NCI-H526 (cell line): Measurements from ENCODE around the gene SDHC.

Experiments
- DNase-seq, 2 experiments: peaks; one replicate each; lab custom pipeline; 2025; lab: John Stamatoyannopoulos, UW

The SDHC gene

GRCh38 chr1:161311595-161312181 is 2.5 kb upstream of the SDHC start:
- DNase-seq = no peak

DNA sequence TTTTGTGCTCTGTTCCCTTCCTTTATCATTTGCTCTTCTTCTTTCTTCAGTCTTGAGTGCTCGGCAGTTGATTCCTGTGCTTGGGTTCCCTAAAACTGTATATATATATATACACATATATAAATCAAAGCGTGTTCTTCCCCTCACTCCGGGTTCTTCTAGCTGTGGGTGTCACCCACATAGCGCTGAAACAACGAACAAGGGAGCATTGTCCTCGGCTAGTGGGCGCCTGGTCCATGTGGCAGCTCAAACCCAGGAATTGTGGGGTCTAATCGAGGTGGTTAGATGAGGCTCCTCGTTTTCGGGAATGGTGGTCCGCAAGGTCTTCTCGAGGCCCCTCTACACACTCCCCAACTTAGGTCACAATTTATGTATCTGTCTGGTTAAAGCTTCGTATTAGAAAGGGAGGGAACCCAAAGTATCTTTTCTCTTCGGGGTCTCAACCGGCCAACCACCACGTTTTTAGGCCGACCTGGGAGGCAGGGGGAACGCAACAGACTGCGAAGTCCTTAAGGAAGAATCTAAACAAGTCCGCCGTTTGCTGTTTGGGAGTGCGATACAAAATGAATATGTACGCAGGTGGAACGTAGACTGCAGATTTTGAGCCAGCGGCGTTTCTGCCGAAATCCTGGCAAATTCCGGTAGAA is 504 bp upstream of the SDHC start:
- peak; percentile 60 to 64 for DNase-seq

GRCh38 chr1:161315841-161316674 is 1.9 kb downstream of the SDHC start:
- peak; percentile 55 to 63 for DNase-seq

- no peak for DNase-seq
These were observed 9.8 kb downstream of the SDHC start for GRCh38 chr1:161324020-161324419.

- DNase-seq = no peak
These were observed 16.2 kb downstream of the SDHC start for GRCh38 chr1:161330346-161330745.

GRCh38 chr1:161333166-161333565 is 19.0 kb downstream of the SDHC start:
- DNase-seq = no peak

DNA sequence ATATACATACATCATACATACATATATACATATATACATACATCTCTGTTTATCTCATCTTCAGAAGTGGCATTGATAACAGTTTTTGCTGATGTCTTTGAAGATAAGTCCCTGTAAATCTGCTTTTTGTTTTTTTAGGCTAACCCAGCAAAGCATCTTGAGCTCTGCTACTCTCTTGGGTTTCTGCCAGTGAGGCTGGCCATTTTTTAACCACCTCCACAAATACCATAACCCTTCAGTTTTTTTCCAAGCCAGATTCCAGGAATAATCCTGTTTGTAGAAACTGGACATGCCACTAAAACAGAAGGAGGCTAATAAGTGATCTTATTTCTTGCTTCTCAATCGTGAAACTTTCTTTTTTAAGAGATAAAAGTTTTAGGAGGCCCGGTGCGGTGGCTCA is 21.6 kb downstream of the SDHC start:
- DNase-seq = no peak

DNA sequence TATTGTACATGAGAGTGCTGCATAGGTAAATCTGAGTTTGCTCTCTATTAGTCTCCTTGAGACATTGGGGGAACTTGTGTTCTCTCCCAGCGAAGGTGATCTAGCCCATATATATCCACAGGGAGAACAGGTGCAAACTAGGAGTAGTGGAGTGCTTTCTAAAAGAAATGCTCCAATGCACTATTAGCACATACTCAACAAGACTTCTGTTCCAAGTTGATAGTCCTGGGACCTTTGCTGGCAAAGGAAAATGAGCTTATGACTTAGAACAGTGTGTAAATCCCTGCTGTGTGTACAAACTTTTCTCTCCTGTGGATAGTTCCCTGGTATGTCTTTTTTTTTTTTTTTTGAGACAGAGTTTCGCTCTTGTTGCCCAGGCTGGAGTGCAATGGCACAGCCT is 28.0 kb downstream of the SDHC start:
- no peak for DNase-seq

DNA sequence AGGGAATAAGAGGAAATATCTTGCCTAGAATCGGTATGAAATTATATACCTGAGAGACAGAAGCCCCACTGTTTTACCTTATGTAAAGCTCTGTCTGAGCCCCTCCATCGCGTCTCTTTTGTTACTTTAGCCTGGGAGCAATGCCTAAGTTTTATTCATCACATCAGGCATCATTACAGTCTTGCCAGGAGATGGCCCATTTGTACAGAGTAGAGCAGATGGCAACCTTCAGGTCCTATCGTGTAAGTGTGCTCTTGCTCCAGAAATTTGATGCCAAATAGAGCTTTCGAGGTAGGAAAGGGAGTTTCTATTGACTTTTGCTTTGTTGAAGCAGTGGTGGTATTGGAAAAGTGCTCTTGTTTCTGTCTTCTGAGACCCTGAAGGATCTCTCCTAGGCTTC is 28.6 kb downstream of the SDHC start:
- DNase-seq = no peak

- DNase-seq = no peak
These were observed 36.5 kb downstream of the SDHC start for GRCh38 chr1:161350671-161351070.

- DNase-seq = no peak
These were observed 37.3 kb downstream of the SDHC start for GRCh38 chr1:161351482-161351881.

DNA sequence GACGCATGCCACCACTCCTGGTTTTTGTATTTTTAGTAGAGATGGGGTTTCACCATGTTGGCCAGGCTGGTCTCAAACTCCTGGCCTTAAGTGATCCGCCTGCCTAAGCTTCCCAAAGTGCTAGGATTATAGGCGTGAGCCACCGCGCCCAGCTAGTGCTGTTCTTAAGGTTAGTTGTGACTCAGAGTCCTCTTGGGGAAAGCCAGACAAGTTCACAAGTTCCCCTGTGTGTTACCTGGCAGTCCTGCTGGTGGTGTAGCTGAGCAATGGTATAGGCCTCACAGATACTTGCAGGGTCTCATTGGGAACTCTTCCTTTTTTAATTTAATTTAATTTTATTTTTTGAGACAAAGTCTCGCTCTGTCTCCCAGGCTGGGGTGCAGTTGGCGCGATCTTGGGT is 42.9 kb downstream of the SDHC start:
- DNase-seq = no peak

GRCh38 chr1:161359291-161359690 is 45.1 kb downstream of the SDHC start:
- DNase-seq = no peak

- no peak for DNase-seq
These were observed 50.2 kb downstream of the SDHC start for GRCh38 chr1:161364332-161364731.

- no peak for DNase-seq
These were observed 51.0 kb downstream of the SDHC start for GRCh38 chr1:161365207-161365606.

GRCh38 chr1:161367684-161368400 is 53.7 kb downstream of the SDHC start, which contains the start of gene CFAP126:
TSS of gene CFAP126 (minus strand) at chr1:161367876. CDS start at chr1:161367868, 8 bp downstream.
- DNase-seq = peak; percentile 87 to 89

DNA sequence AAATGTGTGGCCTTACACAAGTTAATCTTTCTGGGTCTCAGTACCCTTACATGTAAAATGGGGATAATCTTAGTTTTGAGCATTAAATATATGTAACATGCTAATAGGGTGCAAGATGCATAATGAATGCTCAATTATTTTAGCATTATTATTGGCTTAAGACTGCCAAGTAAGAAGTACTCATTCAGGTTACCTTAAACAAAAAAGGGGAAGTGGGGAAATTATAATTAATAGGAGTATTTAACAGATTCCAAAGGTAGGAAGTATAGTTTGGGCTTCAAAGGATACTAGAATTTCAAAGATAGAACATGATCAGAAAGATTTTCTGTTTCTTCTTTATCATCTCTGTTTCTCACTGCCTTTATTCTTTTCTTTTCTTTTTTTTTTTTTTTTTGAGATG is 59.3 kb downstream of the SDHC start:
- DNase-seq = no peak

DNA sequence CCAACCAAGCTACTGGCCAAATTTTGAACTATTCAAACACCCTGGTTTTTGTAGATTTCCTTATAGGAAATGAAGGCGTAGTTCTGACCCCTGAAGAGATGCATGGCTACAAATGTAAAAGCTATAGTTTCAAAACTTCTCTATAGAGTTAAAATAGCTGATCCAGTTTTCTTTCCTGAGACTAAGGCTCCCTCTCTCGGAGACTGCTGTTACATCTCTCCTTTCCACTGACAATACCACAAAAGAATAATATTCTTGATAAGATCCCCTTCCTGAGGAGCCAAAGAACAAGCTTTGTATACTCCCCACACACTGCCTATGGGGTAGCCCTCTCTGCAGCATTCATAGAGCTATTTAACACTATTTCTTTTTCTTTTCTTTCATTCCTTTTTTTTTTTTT is 60.2 kb downstream of the SDHC start:
- DNase-seq = peak in 1 of 2 experiments; percentile 50

DNA sequence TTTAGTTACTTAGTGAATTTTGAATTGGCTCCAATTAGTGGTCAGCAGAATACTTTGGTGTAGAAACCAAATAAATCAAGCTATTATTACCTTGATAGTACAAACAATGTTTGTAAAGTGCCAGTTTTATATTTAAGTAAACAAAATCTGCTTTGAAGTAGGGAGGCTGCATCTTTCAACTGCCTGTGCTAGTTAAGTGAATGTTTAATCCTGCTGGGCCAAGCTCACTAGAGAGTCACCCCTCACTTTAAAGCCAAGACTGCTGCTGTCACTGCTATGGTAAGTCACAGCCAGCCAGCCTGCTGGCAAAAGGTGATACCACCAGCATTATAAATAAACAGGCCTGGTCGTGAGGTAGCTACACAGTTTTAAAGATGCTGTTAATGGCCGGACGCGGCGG is 63.8 kb downstream of the SDHC start:
- no peak for DNase-seq

DNA sequence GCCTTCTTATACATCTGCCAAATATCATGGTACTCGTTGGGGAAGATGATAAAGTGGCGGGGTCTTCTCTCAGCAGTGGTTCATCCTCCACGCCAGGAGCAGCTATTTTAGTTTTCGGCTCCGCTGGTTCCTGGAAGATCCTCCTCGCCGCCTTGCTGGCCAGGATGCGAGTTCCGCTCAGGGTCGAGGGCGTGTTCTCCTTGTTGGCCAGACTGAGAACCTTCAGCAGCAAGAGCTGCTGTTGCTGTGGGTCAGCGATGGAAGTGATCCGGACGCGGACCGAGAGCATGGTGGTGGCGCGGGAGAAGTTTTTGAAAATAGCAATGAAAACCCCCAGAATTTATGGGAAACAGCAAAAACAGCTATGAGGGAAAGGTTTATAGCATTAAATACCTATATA is 64.9 kb downstream of the SDHC start:
- no peak for DNase-seq

DNA sequence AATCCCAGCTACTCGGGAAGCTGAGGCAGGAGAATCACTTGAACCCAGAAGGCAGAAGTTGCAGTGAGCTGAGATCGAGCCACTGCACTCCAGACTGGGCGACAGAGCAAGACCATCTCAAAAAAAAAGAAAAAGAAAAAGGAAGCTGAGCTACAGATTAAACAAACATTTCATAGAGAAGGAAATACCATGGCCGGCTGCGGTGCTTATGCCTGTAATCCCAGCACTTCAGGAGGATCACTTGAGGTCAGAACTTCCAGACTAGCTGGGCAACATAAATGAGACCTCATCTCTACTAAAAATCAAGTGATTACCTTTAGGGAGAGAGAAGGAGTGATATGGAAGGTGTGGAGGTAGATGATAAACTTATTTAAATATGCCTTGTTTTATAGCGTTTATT is 67.5 kb downstream of the SDHC start:
- no peak for DNase-seq

DNA sequence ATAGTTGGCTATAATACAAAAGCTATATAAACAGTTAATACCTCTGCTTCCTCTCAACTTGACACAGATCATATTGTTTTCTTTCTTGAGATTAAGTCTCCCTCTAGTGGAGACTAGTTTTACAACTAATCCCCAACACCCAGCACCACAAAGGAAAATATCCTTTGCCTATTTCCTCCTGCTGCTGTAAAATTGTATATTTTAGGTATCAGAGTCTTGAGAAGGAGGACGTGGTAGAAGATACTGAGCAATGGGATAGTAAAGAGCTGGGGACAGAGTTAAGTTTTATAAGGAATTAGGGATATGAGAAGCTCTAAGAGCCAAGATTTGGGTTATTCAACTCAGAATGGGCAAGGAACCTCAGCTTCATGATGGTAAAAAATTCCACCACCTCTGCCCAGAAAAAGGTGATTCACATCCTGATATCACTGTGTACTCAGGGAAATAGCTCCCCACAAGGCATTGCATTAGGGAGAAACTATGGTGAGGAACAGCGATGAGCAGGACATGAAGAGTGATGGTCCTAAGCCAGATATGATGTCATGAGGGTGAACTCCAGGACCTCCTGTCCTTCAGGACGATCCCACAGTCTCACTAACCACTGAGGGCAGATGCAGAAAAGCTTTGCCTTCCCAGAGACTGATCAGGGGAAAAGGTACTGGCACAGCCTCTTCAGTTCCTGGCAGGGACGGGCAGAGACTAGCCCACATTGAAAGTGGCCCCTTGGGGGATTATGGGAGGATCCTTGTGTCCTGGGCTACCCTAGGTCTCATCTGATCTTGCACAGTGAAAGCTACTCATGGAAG is 68.2 kb downstream of the SDHC start:
- peak; percentile 79 to 90 for DNase-seq
